Right lung (tissue), 10 donors: ENCODE data around the gene LOXHD1. TPM values are rescaled to one million over a fixed set of nuclear protein-coding genes. Genes with fewer than 3 reads are reported as not detected.

Experiments
- DNase-seq, 2 donors: peaks; one replicate each; pipeline ENCODE4 v3.0.0-alpha.2; 2013
- long read RNA-seq, 8 donors: transcript quantifications; one replicate each; lab custom pipeline, GENCODE V29; 2026
- polyA plus RNA-seq, 5 donors: library from polyadenylated mRNA; unstranded; fragments of 120-200 nt; gene quantifications; one replicate each; pipeline versions ENCODE4 v1.2.1 to v1.2.3, GENCODE V29; 2013; ENCODE audit warnings: inconsistent platforms in 1 of 5, low replicate concordance in 1 of 5; ENCODE audit not compliant: insufficient read length in 5 of 5, insufficient read depth in 1 of 5

The LOXHD1 gene
- polyA plus RNA-seq, result 1 to 10 TPM in 3 of 5 donors, under 1 TPM in 2; 0.70 to 1.8 (median 1.4) TPM
- long read RNA-seq, donor 1, result 0 reads
- long read RNA-seq, donor 2, result 0 reads
- long read RNA-seq, donor 3, result 0 reads
- long read RNA-seq, donor 4, result 0 reads
- long read RNA-seq, donor 5, result 0 reads
- long read RNA-seq, donor 6, result 0 reads
- long read RNA-seq, donor 7, result 0 reads
- long read RNA-seq, donor 8, result 0 reads

- no peak for DNase-seq
These were observed at the start of gene LOXHD1 for GRCh38 chr18:46657115-46657955. Gene LOXHD1, minus strand, starts transcription at chr18:46657220. Its CDS starts 187 bp downstream, at chr18:46657033.

- no peak for DNase-seq
These were observed 48.5 kb upstream of the LOXHD1 start for GRCh38 chr18:46705521-46705920.

DNA sequence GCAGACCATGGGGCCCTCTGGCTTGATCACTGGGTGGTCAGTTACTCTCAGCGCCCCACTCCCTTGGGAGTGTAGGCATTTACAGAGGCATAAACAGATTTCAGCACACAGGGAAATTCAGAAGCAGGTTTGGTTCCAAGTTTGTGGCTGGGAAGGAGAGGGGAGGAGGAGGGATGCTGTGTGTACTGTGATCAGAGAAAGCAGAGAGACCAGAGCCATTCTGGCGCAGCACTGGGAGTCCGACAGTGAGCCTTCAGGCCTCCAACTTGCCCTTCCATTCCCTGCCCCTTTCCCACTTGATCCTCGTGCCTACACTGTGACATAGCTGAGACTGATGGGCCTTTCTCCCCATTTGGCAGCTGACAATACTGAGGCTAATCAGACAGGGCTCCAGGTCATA lies 47.8 kb upstream of the LOXHD1 start:
- no peak for DNase-seq

GRCh38 chr18:46704189-46704588 lies 47.2 kb upstream of the LOXHD1 start:
- no peak for DNase-seq

DNA sequence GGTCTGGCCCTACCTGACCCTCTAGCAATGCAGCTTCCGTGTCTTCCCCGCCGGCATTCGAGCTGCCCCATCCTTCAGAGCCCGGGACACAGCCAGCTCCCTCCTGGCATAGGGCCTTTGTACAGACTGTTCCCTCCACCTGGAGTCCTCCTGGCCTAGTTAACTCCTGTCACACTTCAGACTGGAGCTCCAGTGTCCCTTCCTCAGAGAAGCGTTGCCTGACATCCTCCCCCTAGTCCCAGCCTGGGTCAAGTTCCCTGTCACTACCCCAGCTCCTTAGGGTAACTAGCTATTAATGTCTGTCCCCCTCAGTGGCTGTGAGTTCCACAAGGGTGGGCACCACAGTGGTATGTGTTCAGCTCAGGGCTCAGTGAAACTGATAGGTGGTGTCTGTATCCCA lies 45.5 kb upstream of the LOXHD1 start:
- DNase-seq, result no peak

DNA sequence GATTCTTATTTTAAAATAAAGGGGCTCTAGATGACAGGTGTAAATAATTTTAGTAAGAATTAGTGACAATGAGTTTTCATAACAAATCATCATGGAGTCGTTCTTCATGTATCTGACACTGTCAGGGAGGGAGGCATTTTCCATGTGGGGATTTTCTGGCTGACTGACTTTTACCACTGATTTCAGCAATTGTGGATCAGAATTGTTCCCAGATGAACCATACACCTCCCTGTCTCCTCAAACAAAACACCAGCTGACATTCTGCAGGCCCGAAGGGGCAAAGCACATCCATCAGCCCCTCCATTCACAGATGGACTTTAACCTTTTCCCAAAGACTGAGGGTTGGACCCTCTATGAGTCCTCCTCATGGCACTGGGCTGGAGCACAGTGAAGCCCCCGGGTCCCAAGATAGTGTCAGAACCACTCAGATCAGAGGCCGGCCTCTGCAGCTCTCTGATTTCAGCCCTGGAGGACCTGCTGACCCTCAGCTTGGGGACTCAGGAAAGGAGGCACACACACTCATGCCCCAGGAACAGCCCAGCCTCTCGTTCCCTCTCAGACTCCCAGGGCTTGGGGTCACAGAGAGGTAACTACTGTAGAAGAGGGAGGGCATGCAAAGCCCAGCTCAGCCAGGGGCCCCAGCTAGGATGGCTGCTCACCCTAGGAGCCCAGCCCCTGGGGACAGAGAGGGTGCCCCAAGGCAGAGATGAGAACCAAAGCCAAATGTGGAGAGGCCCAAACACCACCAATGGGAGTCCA lies 43.2 kb upstream of the LOXHD1 start:
- no peak for DNase-seq

- no peak for DNase-seq
These were observed 39.7 kb upstream of the LOXHD1 start for GRCh38 chr18:46696702-46697101.

GRCh38 chr18:46696268-46696667 lies 39.2 kb upstream of the LOXHD1 start:
- no peak for DNase-seq

GRCh38 chr18:46693996-46694395 lies 37.0 kb upstream of the LOXHD1 start:
- no peak for DNase-seq

GRCh38 chr18:46688853-46689525 lies 32.0 kb upstream of the LOXHD1 start:
- no peak for DNase-seq

DNA sequence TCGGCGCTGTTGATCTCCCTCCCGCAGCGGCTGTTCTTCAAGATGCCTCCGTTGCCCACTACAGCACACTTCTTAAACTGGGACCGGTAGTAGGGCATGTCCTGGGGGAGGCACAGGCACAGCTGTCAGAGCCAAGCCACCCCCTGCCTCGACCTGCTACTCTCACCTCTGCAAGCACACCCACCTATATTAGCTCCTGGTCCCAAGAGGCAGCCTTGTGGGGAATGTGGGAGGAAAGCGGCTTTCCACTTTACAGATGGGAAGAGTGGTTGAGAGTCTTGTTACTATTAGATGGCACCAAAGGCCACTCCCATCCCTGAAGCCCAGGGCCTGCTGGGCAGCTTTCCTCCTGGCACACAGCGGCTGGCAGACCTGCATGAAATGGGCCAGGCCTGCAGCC lies 29.2 kb upstream of the LOXHD1 start:
- DNase-seq, result no peak

GRCh38 chr18:46683252-46683651 lies 26.2 kb upstream of the LOXHD1 start:
- no peak for DNase-seq

- DNase-seq, result no peak
These were observed 24.0 kb upstream of the LOXHD1 start for GRCh38 chr18:46680784-46681695.

GRCh38 chr18:46679846-46680598 lies 23.0 kb upstream of the LOXHD1 start:
- no peak for DNase-seq

DNA sequence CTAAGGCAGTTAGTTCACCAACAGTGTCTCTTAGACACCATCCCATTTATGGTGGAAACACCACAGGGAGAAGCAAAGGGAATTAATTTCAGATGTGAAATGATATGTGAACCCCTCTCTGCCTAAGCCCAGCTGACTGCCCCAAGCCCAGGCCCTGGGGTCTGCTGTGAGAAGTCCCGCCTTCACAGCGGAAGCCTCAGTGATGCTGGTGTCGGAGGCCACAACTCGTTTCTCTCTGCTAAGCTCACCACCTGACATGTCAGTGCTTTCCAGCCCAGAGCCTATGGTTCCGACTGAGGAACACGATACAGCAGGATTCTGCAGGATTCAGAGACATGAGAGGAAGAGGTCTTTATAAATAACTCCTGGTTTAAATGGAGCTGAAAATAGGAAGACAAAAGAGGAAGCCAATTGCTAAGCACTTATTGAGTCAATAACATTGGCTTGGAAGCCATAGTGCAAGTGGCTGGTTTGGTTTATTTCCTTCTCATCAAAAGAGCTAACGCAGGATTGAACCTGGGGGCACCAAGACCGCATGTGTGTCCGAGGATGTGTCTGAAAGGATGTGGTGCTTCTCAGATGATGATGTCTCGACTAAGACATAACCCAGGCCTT lies 21.9 kb upstream of the LOXHD1 start:
- DNase-seq, result no peak

DNA sequence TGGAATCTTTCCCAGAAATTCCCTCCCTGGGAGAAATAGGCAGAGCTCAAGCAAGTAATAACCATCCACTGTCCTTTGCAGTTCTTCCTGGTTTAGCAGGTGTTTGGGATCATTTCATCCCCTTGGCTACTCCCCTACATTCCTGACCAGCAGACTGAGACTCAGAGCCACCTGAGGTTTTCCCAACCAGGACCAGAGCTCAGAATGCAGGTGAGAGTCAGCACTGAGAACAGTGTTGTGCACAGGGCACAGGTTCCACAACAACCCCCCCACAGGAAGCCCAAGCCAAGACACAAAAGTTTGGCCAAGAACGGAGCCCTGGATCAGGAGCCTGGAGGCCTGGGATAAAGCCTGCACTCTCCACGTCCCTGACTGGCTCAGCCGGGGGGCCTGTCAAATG lies 21.0 kb upstream of the LOXHD1 start:
- DNase-seq, result no peak

- DNase-seq, result no peak
These were observed 20.6 kb upstream of the LOXHD1 start for GRCh38 chr18:46677611-46678010.

GRCh38 chr18:46676182-46676835 lies 19.3 kb upstream of the LOXHD1 start:
- no peak for DNase-seq

DNA sequence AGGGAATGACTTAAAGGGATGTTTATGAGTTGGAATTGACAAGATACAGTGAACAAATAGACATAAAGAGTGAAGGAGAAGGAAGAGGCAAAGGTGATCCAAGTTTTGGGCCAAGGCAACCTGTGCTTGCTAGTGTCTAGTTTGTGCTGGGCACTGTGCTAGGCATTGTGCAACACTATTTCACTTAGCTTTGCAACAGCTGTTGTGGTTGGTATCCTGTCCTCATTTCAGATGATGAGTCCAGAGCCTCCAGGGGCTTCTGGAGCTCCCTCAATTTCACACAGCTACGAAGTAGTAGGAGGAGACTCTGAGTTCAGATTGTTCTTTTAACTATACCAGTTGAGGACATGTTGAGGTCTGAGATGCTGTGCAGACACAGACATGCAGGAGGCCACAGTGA lies 18.1 kb upstream of the LOXHD1 start:
- DNase-seq, result no peak
